Activated CD8-positive, alpha-beta memory T cell treated with anti-CD3 and anti-CD28 coated beads, Interleukin-2, amount 50 U/mL, for 4 hours (primary cell): ENCODE measurements around the gene HOXC11.

Experiments used
- DNase-seq: peaks from one replicate; pipeline ENCODE4 v3.0.0-alpha.2; 2020

The HOXC11 gene

GRCh38 chr12:53975064-53975471 lies 2.1 kb downstream of the HOXC11 start:
- no peak for DNase-seq

- no peak for DNase-seq
These were observed 2.7 kb downstream of the HOXC11 start for GRCh38 chr12:53975479-53976152.

- DNase-seq = no peak
These were observed 3.4 kb downstream of the HOXC11 start for GRCh38 chr12:53976172-53976822.

- no peak for DNase-seq
These were observed 4.1 kb downstream of the HOXC11 start for GRCh38 chr12:53976823-53977595.

GRCh38 chr12:53977596-53978445 lies 4.9 kb downstream of the HOXC11 start:
- no peak for DNase-seq

GRCh38 chr12:53978477-53979356 lies 5.8 kb downstream of the HOXC11 start:
- DNase-seq = no peak

GRCh38 chr12:53980104-53980801 lies 7.3 kb downstream of the HOXC11 start:
- DNase-seq = no peak

- no peak for DNase-seq
These were observed 8.0 kb downstream of the HOXC11 start for GRCh38 chr12:53980802-53981496.

GRCh38 chr12:53981634-53982565 lies 9.0 kb downstream of the HOXC11 start:
- DNase-seq = no peak

- no peak for DNase-seq
These were observed 10.0 kb downstream of the HOXC11 start for GRCh38 chr12:53982648-53983567.

GRCh38 chr12:53983568-53983949 lies 10.6 kb downstream of the HOXC11 start:
- no peak for DNase-seq

- no peak for DNase-seq
These were observed 11.1 kb downstream of the HOXC11 start for GRCh38 chr12:53983950-53984572.

- DNase-seq = peak; percentile 82
These were observed 12.2 kb downstream of the HOXC11 start, which contains the start of gene HOXC10 for GRCh38 chr12:53984901-53985691. HOXC10 (plus strand) TSS chr12:53985146; CDS start chr12:53985260, 114 bp downstream.

GRCh38 chr12:53985692-53985993 lies 12.7 kb downstream of the HOXC11 start:
- no peak for DNase-seq

GRCh38 chr12:53985994-53986685 lies 13.2 kb downstream of the HOXC11 start:
- no peak for DNase-seq
